COLO668 (cell line): ENCODE data around the gene SRGAP3.

ENCODE experiments used
- DNase-seq: peaks from one replicate; lab custom pipeline; 2025; ENCODE audit not compliant: unreplicated experiment; lab: John Stamatoyannopoulos, UW

Gene SRGAP3

DNA sequence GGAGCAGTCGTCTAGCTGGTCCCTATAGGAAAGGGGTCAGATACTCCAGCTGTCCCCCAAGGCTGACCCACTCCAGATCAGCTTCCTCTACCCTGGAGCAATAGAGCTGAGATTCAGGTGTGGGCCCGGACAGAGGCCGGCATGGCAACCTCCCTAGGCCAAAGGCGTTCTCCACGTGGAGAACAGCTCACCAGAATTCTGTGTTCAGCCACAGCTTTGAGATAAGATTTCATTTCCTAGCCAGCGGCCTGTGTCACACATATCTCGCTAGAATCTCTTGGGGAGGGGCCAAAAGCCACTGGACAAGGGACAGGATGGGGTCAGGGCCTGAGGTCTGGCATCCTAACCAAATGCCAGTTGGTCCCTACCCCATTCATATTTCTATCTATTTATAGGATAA is 20.1 kb downstream of the SRGAP3 start:
- DNase-seq: no peak

DNA sequence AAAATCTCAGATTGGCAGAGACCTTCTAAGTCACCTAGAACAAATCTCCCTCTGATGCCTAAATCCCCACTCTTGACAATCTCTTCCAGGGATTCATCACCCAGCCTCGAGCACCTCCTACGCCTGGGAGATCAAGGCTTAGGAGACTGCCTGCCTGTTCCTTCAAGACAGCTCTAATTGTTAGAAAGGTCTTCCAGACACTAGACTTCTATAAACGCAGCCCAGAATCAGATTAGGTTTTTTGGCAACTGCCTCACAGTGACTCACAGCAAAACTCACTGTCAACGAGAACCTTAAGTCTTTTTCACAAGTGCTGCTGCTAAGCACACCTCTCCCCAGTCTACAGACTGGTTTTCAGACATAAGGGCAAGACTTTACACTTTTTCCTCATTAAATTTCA is 23.1 kb downstream of the SRGAP3 start:
- no peak for DNase-seq

- DNase-seq: no peak
Measured at GRCh38 chr3:9225268-9225667, 24.2 kb downstream of the SRGAP3 start.

DNA sequence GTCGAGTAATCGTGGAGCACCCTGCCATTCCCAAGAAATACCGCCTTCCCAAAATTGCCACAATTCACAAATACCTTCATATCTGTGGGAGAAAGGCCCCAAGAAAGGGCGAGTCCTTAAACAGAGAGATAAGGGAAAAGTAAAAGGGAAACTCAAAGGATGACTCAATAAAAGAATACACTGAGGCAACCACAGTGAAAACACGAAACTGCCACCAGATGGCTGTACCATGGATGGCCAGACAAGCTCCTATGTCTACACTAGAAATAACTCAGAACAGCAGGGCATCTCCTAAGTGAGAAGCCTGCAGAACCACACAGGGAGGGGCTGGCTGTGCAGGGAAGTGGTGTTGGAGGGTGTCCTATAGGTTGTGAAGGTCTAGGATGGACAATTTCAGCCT is 25.0 kb downstream of the SRGAP3 start:
- DNase-seq: no peak

DNA sequence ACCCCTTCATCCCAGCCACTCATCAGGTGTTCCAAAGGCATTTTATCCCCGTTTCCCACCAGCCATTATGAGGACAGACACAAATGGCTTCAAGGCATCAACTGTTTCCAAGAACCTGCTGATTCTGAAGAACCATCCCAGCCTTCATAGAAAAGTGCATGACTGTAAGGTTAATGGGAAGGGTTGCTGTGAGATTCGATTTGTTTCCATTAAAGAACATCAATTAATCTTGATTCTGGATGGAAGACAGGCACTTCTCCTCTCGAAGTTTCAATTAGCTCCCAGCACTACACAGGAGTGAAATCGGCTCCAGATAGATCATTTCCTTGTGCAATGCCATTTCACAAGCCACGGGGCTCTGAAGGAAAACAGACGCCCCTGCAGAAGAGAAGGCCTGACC is 25.8 kb downstream of the SRGAP3 start:
- DNase-seq: no peak

DNA sequence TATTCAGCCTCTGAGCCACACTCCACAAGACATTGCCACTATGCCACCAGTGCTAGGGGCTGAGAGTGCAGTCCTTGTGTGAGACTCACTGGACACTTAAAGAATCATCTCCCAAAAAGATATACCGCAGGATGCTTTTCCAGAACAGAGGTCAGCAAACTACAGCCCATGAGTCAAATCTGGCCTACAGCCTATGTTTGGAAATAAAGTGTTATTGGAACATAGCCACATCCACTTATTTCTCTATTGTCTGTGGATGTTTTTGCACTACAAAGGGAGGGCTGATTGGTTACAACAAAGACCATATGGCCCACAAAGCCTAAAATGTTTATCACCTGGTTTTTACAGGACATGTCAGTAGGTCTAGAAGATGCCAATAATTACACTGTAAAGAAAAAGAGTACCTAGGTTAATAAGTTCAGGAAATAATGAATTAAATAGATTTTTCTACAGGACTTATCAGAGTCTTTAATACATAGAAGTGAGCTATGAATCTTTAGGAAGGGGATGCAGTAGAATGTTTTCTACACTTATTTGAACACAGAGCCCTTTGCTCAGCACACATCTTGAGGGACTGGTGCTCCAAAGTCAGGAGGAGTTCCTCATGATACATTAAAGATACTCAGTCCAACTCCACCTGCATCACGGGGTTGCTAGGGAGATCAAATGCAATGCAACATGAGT is 26.3 kb downstream of the SRGAP3 start:
- DNase-seq: no peak

DNA sequence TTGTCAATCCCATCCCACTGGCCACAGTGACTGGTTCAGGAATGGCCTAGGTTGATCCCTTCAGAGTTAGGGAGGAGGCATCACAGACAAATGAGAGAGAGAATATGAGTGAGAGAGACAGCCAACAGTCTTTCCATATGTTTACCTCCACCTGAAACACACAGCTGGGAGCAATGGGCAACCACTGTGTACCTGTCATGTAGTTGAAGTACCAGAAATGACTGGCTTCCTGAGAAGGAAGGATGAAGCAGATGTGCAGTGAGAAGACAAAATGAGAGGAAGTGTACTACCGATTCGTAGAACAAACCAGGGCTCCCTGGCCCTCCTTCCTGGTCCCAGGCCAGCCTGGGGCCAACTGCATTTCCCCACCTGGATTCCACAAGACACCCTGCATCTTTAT is 27.4 kb downstream of the SRGAP3 start:
- no peak for DNase-seq

- DNase-seq: no peak
Measured at GRCh38 chr3:9218514-9218846, 31.0 kb downstream of the SRGAP3 start.

GRCh38 chr3:9217784-9218513 is 31.5 kb downstream of the SRGAP3 start:
- DNase-seq: no peak

- DNase-seq: no peak
Measured at GRCh38 chr3:9216736-9217135, 32.7 kb downstream of the SRGAP3 start.

- DNase-seq: no peak
Measured at GRCh38 chr3:9214599-9214998, 34.8 kb downstream of the SRGAP3 start.

- DNase-seq: no peak
Measured at GRCh38 chr3:9214185-9214584, 35.3 kb downstream of the SRGAP3 start.

- DNase-seq: peak; percentile 54
Measured at GRCh38 chr3:9213019-9213634, 36.3 kb downstream of the SRGAP3 start.

DNA sequence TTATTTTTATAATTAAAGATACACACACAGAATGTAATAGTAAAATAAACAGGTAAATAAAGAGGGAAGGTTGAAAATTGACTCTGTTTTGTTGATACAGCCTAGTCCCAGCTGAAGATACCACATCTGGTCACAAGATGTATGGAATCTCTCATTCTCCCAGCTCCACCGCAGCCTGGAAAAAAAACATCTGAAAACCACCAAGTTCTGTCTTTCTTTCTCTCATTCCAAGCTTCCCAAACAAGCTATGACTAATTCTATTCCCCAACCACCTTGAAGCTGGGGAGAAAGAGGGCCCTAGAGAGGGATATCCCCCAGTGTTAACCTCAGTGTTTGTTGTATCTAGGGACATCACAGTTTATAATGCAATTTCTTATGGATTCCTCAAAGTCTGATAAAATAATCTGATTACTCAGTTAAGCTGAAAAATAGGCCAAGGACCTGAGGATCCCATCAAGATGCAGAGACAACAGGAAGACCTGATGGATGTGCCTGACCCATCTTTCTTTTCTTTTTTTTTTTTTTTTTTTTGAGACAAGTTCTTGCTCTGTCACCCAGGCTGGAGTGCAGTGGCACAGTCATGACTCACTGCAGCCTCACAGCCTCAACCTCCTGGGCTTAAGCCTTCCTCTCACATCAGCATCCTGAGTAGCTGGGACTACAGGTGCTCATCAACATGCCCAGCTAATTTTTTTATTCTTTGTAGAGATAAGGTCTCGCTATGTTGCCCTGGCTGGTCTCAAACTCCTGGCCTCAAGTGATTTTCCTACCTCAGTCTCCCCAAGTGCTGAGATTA is 38.1 kb downstream of the SRGAP3 start:
- DNase-seq: no peak

- DNase-seq: no peak
Measured at GRCh38 chr3:9209777-9210176, 39.7 kb downstream of the SRGAP3 start.

DNA sequence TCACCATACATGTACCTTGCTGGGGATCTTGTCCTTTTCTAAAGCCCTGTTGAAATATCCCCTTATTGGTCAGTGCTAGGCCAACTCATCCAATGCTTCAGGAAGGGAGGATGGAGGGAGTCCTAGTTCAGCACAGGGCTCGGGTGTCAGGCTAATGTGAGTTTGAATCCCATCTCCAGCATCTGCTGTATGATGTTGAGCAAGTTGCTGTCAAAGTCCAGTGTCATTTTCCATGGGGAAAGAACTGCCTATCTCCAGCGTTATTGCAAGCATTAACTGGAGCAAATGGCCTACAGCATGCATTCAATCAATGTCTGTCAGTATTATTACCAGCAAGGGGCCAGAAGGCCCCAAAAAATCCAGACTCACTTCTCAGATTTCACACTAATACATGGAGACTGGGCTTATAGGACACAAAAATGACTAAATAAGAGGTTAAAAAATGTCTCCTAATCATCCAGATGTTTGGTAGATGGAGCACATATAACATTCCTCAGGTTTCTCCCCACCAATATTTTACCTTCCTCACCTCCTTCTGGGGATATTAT is 40.8 kb downstream of the SRGAP3 start:
- no peak for DNase-seq

GRCh38 chr3:9207116-9207763 is 42.2 kb downstream of the SRGAP3 start:
- DNase-seq: no peak

GRCh38 chr3:9206287-9206686 is 43.2 kb downstream of the SRGAP3 start:
- DNase-seq: no peak

GRCh38 chr3:9205345-9206143 is 43.9 kb downstream of the SRGAP3 start:
- DNase-seq: no peak
